ENCODE data around the gene ETS2.
"Not testable (repeated sequence)": the region's sequence is repeated elsewhere in the genome, so short reads cannot be mapped to it uniquely, and the experiment has no call there.

Gene ETS2

DNA sequence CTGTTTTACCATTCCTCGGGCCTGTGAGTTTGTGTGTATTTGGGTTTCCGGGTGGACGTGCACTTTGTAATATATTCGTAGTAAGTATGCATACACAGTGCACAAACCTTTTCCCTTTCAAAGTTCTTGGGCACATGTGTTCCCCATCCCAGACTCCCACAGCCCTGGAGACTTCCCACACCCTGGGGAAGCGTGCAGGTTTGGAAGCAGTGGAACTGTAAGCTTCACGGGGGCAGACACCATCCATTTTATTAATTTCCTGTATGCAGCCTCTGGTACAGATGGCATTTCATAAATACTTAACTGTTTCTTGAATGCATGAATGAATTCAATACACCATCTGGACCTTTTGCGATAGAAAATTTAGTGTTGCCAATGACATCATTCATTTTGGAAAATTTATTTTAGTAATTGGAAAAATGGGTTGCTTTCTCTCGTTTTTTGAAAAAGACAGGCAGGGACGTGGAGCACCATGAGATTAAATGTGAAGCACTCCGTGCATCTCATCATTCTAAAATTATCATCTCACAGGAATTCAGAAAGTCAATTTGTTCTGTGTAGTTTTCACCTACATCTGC, 10.8 kb downstream of the ETS2 start:
- no peak for DNase-seq (ENCODE audit: low read depth in 4 of 4, low spot score in 1 of 4)

GRCh38 chr21:38817371-38818324, 11.9 kb downstream of the ETS2 start:
- no peak for DNase-seq (ENCODE audit: low read depth in 4 of 4, low spot score in 1 of 4)

DNA sequence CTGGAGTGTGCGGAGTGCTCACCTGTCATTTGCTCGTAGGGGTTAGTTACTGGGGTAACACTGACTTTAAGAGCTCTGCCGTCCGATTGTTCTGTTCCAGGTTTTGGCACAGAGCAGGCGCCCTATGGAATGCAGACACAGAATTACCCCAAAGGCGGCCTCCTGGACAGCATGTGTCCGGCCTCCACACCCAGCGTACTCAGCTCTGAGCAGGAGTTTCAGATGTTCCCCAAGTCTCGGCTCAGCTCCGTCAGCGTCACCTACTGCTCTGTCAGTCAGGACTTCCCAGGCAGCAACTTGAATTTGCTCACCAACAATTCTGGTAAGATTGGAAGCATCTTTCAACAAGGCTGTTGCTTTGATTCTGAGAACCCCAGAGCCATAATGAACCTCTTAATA, 12.6 kb downstream of the ETS2 start:
- DNase-seq (ENCODE audit: low read depth in 4 of 4, low spot score in 1 of 4), result no peak

DNA sequence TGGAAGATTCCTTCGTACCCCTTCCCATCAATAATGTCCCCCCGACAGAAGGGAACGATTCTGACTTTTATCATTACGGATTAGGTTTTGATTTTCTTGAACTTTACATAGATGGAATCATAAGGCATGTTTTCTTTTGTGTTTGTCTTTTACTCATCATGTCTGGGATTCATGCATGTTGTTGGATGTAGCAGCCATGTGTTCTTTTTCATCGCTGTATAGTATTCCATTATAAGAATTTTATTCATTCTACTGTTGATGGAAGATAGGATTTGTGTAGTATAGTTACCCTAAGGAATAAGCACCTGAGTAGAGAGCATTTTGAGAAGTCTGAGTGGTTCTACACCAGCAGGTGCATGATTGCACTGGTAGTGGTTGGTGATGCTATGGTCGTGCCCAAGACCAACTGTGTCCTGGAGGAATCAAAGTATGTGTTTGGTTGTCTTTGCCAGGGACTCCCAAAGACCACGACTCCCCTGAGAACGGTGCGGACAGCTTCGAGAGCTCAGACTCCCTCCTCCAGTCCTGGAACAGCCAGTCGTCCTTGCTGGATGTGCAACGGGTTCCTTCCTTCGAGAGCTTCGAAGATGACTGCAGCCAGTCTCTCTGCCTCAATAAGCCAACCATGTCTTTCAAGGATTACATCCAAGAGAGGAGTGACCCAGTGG, 13.5 kb downstream of the ETS2 start:
- no peak for DNase-seq (ENCODE audit: low read depth in 4 of 4, low spot score in 1 of 4)

GRCh38 chr21:38819719-38820159, 14.0 kb downstream of the ETS2 start:
- DNase-seq (ENCODE audit: low read depth in 4 of 4, low spot score in 1 of 4), result no peak

DNA sequence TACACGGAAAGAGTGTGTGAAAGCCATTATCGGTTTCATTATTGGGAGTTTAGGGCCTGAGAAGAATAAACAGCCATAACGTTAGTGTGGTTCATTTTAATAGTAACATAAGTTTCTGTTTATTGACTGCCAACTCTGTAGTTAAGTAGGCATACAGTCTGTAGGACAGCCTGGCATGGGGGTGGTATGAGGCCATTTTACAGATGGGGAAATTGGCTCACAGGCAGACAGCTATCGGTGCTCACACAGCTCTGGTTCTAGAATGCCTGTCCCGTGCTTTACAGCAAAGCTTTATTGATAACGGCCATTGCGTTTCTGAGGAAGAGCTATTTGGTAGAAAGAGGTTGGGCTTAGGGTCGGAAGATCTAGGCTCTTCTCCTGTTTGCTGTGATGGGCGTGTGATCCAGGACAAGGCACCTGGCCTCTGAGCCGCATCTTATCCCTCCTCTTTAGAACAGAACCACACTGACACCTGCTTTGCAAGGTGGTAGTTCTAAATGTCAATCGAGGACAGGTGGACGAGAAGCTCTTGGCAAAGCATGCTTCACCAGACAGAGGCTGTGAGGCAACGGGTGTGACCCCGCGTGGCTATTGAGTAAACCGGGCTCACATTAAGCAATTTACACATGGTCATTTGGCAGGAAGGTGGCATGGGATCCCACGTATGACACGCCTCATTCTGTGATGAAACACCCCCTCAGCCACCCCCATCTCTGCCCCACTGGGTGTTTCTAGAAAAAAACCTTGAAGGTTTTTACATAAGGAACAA, 14.9 kb downstream of the ETS2 start:
- DNase-seq (ENCODE audit: low read depth in 4 of 4, low spot score in 1 of 4), result no peak

GRCh38 chr21:38821248-38821647, 15.5 kb downstream of the ETS2 start:
- no peak for DNase-seq (ENCODE audit: low read depth in 4 of 4, low spot score in 1 of 4)

GRCh38 chr21:38821959-38822682, 16.4 kb downstream of the ETS2 start:
- no peak for DNase-seq (ENCODE audit: low read depth in 4 of 4, low spot score in 1 of 4)

DNA sequence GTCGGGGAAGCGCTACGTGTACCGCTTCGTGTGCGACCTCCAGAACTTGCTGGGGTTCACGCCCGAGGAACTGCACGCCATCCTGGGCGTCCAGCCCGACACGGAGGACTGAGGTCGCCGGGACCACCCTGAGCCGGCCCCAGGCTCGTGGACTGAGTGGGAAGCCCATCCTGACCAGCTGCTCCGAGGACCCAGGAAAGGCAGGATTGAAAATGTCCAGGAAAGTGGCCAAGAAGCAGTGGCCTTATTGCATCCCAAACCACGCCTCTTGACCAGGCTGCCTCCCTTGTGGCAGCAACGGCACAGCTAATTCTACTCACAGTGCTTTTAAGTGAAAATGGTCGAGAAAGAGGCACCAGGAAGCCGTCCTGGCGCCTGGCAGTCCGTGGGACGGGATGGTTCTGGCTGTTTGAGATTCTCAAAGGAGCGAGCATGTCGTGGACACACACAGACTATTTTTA, 17.1 kb downstream of the ETS2 start:
- no peak for DNase-seq (ENCODE audit: low read depth in 4 of 4, low spot score in 1 of 4)

- no peak for DNase-seq (ENCODE audit: low read depth in 4 of 4, low spot score in 1 of 4)
Measured at GRCh38 chr21:38823737-38824123, 18.0 kb downstream of the ETS2 start.

DNA sequence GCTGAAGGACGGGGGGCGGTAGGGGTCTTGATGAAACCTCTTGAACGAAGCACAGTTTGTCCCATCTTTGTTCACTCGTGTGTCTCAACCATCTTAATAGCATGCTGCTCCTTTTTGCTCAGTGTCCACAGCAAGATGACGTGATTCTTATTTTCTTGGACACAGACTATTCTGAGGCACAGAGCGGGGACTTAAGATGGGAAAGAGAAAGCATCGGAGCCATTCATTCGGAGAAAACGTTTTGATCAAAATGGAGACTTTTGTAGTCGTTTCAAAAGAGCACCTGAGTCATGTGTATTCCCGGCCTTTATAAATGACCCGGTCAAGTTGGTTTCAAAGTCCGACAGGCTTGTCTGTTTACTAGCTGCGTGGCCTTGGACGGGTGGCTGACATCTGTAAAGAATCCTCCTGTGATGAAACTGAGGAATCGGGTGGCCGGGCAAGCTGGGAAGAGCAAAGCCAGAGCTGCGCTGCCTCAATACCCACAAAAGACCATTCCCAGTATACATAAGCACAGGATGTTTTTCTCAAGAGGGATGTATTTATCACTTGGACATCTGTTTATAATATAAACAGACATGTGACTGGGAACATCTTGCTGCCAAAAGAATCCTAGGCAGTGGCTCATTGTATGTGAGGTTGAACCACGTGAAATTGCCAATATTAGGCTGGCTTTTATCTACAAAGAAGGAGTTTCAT, 18.5 kb downstream of the ETS2 start:
- DNase-seq (ENCODE audit: low read depth in 4 of 4, low spot score in 1 of 4), result no peak

DNA sequence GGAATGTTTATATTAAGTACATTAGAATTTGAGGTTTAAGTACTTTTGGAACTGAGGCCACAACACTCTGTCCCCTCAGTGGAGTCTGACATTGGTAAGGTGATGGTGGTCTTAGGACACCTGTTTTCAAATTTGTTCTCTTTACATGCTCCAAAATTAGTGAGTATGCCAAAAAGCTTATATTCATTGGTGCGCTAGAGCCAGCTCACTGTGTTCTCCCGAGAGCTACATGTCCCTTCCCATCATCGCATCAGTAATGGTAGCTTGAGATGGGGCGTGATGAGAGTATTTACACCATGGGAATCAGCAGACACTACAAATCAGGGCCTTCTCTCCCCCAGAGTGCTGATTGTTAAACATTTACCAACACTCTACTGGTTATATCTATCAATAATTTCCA, 19.5 kb downstream of the ETS2 start:
- DNase-seq (ENCODE audit: low read depth in 4 of 4, low spot score in 1 of 4), result no peak

- DNase-seq (ENCODE audit: low read depth in 4 of 4, low spot score in 1 of 4), result no peak
Measured at GRCh38 chr21:38825921-38826320, 20.2 kb downstream of the ETS2 start.

GRCh38 chr21:38828111-38828510, 22.4 kb downstream of the ETS2 start:
- not testable (repeated sequence) for DNase-seq (ENCODE audit: low read depth in 4 of 4, low spot score in 1 of 4)

DNA sequence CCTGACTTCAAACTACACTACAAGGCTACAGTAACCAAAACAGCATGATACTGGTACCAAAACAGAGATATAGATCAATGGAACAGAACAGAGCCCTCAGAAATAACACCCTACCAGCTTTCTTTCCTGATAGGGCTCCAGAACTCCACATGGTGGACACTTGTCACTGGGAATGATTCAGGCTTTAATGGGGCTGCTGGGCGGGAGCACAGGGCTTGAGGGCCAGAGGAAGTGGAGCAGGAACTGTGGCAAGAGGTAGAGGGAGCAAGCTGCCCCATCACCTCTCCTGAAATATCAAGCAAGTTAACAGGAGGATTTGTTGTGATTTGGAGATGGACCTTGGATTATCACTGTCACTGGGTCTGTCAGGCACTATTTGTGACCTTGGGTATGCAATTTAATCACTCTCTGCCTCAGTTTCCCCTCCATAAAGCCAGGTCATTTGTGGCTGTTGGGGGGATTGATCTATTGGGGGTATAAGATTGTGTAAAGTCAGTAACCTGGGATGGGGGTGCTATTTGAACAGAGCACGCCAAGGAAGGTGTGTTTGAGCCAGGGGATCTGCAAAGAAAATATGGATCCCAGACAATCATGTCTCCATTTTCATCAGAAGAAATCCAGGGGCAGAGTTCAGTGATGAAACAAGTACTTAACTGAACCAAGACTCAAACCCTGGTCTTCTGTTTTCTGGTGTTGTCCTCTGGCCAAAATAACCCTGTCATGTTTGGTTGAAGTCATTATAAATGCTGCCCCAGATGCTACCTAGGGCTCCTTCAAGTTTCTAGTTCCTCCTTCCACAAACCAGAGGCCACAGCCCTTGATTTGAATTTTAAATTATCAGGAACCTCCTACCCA, 25.2 kb downstream of the ETS2 start:
- no peak for DNase-seq (ENCODE audit: low read depth in 4 of 4, low spot score in 1 of 4)

- DNase-seq (ENCODE audit: low read depth in 4 of 4, low spot score in 1 of 4), result no peak
Measured at GRCh38 chr21:38831526-38832467, 26.1 kb downstream of the ETS2 start.

GRCh38 chr21:38832664-38833063, 26.9 kb downstream of the ETS2 start:
- no peak for DNase-seq (ENCODE audit: low read depth in 4 of 4, low spot score in 1 of 4)

DNA sequence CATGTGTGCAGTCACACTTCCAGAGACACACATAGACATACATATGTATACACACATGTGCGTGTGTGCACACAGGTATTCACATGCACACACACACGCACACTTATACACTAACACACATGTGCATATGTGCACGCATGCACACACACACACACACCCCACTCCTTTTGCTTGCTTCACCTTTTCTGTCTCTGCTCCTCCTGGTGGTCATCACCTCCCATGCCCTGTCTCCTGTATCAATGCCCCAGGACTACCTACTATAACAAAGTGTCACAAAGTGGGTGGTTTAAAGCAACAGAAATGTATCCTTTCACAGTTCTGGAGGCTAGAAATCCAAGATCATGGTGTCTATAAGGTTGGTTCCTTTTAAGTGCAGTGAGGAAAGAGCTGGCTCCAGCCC, 27.4 kb downstream of the ETS2 start:
- no peak for DNase-seq (ENCODE audit: low read depth in 4 of 4, low spot score in 1 of 4)

Measured in stimulated activated CD4-positive, alpha-beta T cell treated with anti-CD3 and anti-CD28 coated beads, Interleukin-1b, Interleukin-23, amount 100 ng/mL, for 24 hours (primary cell).